ENCODE results near the gene RAB33A. TPM values are rescaled to one million over a fixed set of nuclear protein-coding genes. Genes with fewer than 3 reads are reported as not detected.

The RAB33A gene
- total and polyA plus RNA-seq, 2 of the 4 experiments (the other 2 are of a cell fraction): 1.6 to 1.8 TPM

- intact Hi-C loops (cut with micrococcal nuclease): no loop called here
- DNase-seq: peak; percentile 8
These were observed 44.6 kb downstream of the RAB33A start for GRCh38 chrX:130216320-130216719.

More at GRCh38 chrX:130216320-130216719, 44.6 kb downstream of the RAB33A start:
- Histone ChIP-seq H2AFZ (replicated peaks; ENCODE audit: low read length, poor library complexity) (no peak overlapping the region), H2BK5ac (ENCODE audit: low read depth, low read length, poor library complexity, severe bottlenecking) (no peak overlapping the region), H4K91ac (ENCODE audit: insufficient read depth, low read depth, low read length) (no peak overlapping the region), H3K14ac (replicated peaks; ENCODE audit: low read depth, low read length) (no peak overlapping the region), H3K4me2 (ENCODE audit: low read depth, low read length) (no peak overlapping the region), H3K56ac (ENCODE audit: extremely low read depth, insufficient read depth, low read length) (no peak overlapping the region), H2AK9ac (replicated peaks; ENCODE audit: low read depth, low read length, poor library complexity) (no peak overlapping the region), H3K27ac (ENCODE audit: insufficient read depth, low read length) (no peak overlapping the region), H2BK20ac (ENCODE audit: low read depth, low read length) (no peak overlapping the region), H4K5ac (ENCODE audit: low read depth, low read length) (no peak overlapping the region), H4K8ac (ENCODE audit: low read depth in 2 of 2, low read length in 2 of 2) (no peak overlapping the region), H3K4ac (ENCODE audit: low read depth, low read length) (no peak overlapping the region), H3K4me1 (ENCODE audit: control insufficient read depth, insufficient read depth, low read length) (no peaks in the 10 kb centered on the region), H4K20me1 (ENCODE audit: insufficient read depth, low read length) (no peaks in the 10 kb centered on the region), H3K9ac (ENCODE audit: low read depth, low read length) (no peak overlapping the region), H2BK15ac (ENCODE audit: low read depth, low read length) (no peak overlapping the region), H3K9me3 (ENCODE audit: control insufficient read depth, insufficient read depth, low read length) (no peaks in the 10 kb centered on the region), H3K79me1 (ENCODE audit: low read depth in 1 of 2, low read length in 2 of 2) (no peaks in the 10 kb centered on the region), H3K4me3 (ENCODE audit: insufficient read depth, low read depth, low read length) (no peak overlapping the region), H3K23ac (ENCODE audit: low read depth, low read length) (no peak overlapping the region), H3K36me3 (ENCODE audit: control insufficient read depth, insufficient read depth, low read length) (0 out of 2 replicates have a peak, but pooled peaks cover 4% of the 10 kb centered on the region), H3K18ac (ENCODE audit: low read depth, low read length) (no peak overlapping the region), H3K9me1 (ENCODE audit: insufficient read depth, low read length) (no peaks in the 10 kb centered on the region), H2AK5ac (ENCODE audit: low read depth, low read length) (no peak overlapping the region), H2BK120ac (ENCODE audit: low read depth, low read length) (no peak overlapping the region), H3K27me3 (ENCODE audit: control insufficient read depth, insufficient read depth, low read length) (no peaks in the 10 kb centered on the region)
- ChIA-PET POLR2A (ENCODE audit: unreplicated experiment) (no interaction called here), CTCF (no interaction called here)
- TF ChIP-seq MAFK (IDR thresholded peaks at IDR 0.05; ENCODE audit: low read depth, low read length) (0 out of 2 replicates have a peak, but pooled peaks have one; percentile 15), RFX5 (IDR thresholded peaks at IDR 0.05; ENCODE audit: low read depth, low read length) (peak; percentile 95), FOS (IDR thresholded peaks at IDR 0.05; ENCODE audit: low read depth, low read length) (no peak), CHD1 (IDR thresholded peaks at IDR 0.05; ENCODE audit: low read depth, low read length) (no peak)
- TF ChIP-seq, protein P1, sequence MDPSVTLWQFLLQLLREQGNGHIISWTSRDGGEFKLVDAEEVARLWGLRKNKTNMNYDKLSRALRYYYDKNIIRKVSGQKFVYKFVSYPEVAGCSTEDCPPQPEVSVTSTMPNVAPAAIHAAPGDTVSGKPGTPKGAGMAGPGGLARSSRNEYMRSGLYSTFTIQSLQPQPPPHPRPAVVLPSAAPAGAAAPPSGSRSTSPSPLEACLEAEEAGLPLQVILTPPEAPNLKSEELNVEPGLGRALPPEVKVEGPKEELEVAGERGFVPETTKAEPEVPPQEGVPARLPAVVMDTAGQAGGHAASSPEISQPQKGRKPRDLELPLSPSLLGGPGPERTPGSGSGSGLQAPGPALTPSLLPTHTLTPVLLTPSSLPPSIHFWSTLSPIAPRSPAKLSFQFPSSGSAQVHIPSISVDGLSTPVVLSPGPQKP (IDR thresholded peaks at IDR 0.05; ENCODE audit: borderline replicate concordance, low read depth, low read length): no peak
- dilution Hi-C loops (cut with HindIII; ENCODE audit: low sequenced_read_pairs, unreplicated experiment): no loop called here
- no TSS peak for BruUV-seq (replicated peaks)
- in situ Hi-C loops (cut with MboI; ENCODE audit: low sequenced_read_pairs): no loop called here
- no CpG with 5 or more reads among the region's 4 CpGs for WGBS, 2 experiments (ENCODE audit: extremely low coverage in 2 of 2, insufficient read length in 1 of 2)
- peak; percentile 29; the same call in 1 of the 2 replicates for ATAC-seq (ENCODE audit: low read depth)

All from IMR-90 (cell line).